Activated CD4-positive, alpha-beta T cell treated with anti-CD3 and anti-CD28 coated beads for 36 hours (primary cell): ENCODE measurements around the gene COX5A. TPM values are rescaled to one million over a fixed set of nuclear protein-coding genes. Genes with fewer than 3 reads are reported as not detected.
"Not testable (repeated sequence)": the region's sequence is repeated elsewhere in the genome, so short reads cannot be mapped to it uniquely, and the experiment has no call there.

Source experiments
- ATAC-seq: fragments of 200-7000 bp; cut with Tn5 transposase; one replicate; pipeline ENCODE4 v1.10.0; 2021; ENCODE audit warnings: mild to moderate bottlenecking, moderate library complexity
- CTCF ChIA-PET: fragments of 350-600 bp; sonication (Branson Sonifier 250); formaldehyde crosslinking; loops from one replicate; lab custom pipeline; 2021; ENCODE audit warnings: antibody characterized with exemption; lab: Charles Lee
- POLR2A ChIA-PET: fragments of 350-600 bp; sonication (Branson Sonifier 250); formaldehyde crosslinking; loops from one replicate; lab custom pipeline; 2021; ENCODE audit warnings: antibody characterized with exemption, inconsistent platforms; lab: Charles Lee
- DNase-seq: peaks from one replicate; pipeline ENCODE4 v3.0.0-alpha.2; 2020
- H3K27ac Mint-ChIP-seq: one replicate; pipeline ENCODE4 v1.8.0; 2021; ENCODE audit warnings: mixed read lengths
- H3K27me3 Mint-ChIP-seq: one replicate; pipeline ENCODE4 v1.8.0; 2021; ENCODE audit warnings: mixed read lengths
- H3K36me3 Mint-ChIP-seq: one replicate; pipeline ENCODE4 v1.8.0; 2021; ENCODE audit warnings: low read depth, mixed read lengths
- H3K4me1 Mint-ChIP-seq: one replicate; pipeline ENCODE4 v1.8.0; 2021; ENCODE audit warnings: mixed read lengths
- H3K4me3 Mint-ChIP-seq: one replicate; pipeline ENCODE4 v1.8.0; 2021; ENCODE audit warnings: mild to moderate bottlenecking, moderate library complexity, mixed read lengths
- H3K9me3 Mint-ChIP-seq: one replicate; pipeline ENCODE4 v1.8.0; 2021; ENCODE audit warnings: low read depth, mixed read lengths
- intact Hi-C, 2 experiments: fragments of 100-400 bp; cut with DNase I in 1 of 2; cut with micrococcal nuclease in 1 of 2; formaldehyde crosslinking; loops; one replicate each; pipeline versions ENCODE4 v1.14.2 to v1.15.1; 2022 to 2024; cut with DNase I, micrococcal nuclease
- total RNA-seq, 2 experiments: library from RNA; stranded (reverse); gene quantifications; one replicate each; pipeline ENCODE4 v1.2.3, GENCODE V29; 2021

Gene COX5A
- total RNA-seq, 2 experiments from 2014 or later = 313 to 319 TPM

GRCh38 chr15:74955796-74956647 is 18.1 kb upstream of the COX5A start:
- ChIA-PET POLR2A (interaction anchor here (0.8 to 0.9 kb wide), 2 partner anchors 18 to 136 kb away, joined by 3 read pairs; partner anchors contain the start of gene COX5A), CTCF (interaction anchor here (0.7 to 1.5 kb wide), 8 partner anchors 15 to 321 kb away, joined by 3 to 8 read pairs (median 3); partner anchors contain the start of gene SCAMP5)
- intact Hi-C loops = loop anchor here (1.0 to 10.0 kb wide), 13 partner anchors 18 to 496 kb away; partner anchors contain the start of genes SCAMP5 (in 2 of the 2), COX5A (in 1 of the 2), CSK (in 1 of the 2) and PPCDC (in 1 of the 2)
- no peak overlapping the region for H3K27ac Mint-ChIP-seq
- DNase-seq (peak; percentile 86), ATAC-seq (peak; percentile 49)
- H3K4me3 Mint-ChIP-seq = peak overlapping the region; percentile 63
- peaks cover 25% of the 10 kb centered on the region for H3K27me3 Mint-ChIP-seq
- H3K9me3 Mint-ChIP-seq = no peaks in the 10 kb centered on the region
- H3K4me1 Mint-ChIP-seq = peaks cover 40% of the 10 kb centered on the region
- no peaks in the 10 kb centered on the region for H3K36me3 Mint-ChIP-seq

DNA sequence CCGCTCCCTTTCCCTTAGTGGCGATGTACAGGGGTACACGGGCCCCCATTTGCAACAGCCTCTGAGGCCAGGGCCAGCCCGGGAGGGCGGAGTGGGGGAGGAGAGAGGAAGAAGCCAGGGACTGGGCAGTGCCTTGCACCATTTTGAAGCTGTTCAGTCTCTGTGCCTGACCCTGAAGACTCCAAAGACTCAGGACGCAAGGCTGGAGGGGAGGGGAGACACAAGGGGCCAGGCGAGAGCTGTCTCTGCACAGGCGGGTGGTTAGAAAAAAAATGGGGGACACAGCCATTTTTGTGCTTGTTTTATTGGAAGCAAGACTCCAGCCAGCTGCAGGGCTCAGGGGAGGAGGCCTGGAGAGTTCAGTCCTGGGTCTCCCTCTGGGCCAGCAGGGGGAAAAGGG is 17.1 kb upstream of the COX5A start:
- Mint-ChIP-seq H3K9me3 (no peaks in the 10 kb centered on the region), H3K36me3 (no peaks in the 10 kb centered on the region), H3K27ac (no peak overlapping the region), H3K4me1 (peaks cover 33% of the 10 kb centered on the region), H3K27me3 (peaks cover 23% of the 10 kb centered on the region), H3K4me3 (peak overlapping the region; percentile 63)
- DNase-seq = peak; percentile 11
- ChIA-PET CTCF (interaction anchor here (0.5 to 2.1 kb wide), 10 partner anchors 10 to 320 kb away, joined by 3 to 11 read pairs (median 3); no protein-coding TSS in a partner anchor), POLR2A (interaction anchor here (0.8 kb wide), 1 partner anchor 137 kb away, joined by 3 read pairs; no protein-coding TSS in a partner anchor)
- no peak for ATAC-seq
- intact Hi-C loops = loop anchor here (5.0 to 10.0 kb wide), 3 partner anchors 173 to 497 kb away; partner anchors contain the start of genes CSK (in 1 of the 2) and SIN3A (in 1 of the 2)

GRCh38 chr15:74954515-74954914 is 16.6 kb upstream of the COX5A start:
- DNase-seq (peak; percentile 33), ATAC-seq (no peak)
- Mint-ChIP-seq H3K4me3 (peak overlapping the region; percentile 63), H3K9me3 (no peaks in the 10 kb centered on the region), H3K36me3 (no peaks in the 10 kb centered on the region), H3K27me3 (peaks cover 21% of the 10 kb centered on the region), H3K4me1 (peaks cover 31% of the 10 kb centered on the region), H3K27ac (no peak overlapping the region)
- CTCF ChIA-PET = interaction anchor here (0.5 to 2.1 kb wide), 6 partner anchors 42 to 320 kb away, joined by 3 to 11 read pairs (median 4); no protein-coding TSS in a partner anchor
- POLR2A ChIA-PET = interaction anchor here (0.7 kb wide), 1 partner anchor 33 kb away, joined by 3 read pairs; no protein-coding TSS in a partner anchor
- intact Hi-C loops = loop anchor here (5.0 to 10.0 kb wide), 2 partner anchors 320 to 582 kb away; no protein-coding TSS in a partner anchor

DNA sequence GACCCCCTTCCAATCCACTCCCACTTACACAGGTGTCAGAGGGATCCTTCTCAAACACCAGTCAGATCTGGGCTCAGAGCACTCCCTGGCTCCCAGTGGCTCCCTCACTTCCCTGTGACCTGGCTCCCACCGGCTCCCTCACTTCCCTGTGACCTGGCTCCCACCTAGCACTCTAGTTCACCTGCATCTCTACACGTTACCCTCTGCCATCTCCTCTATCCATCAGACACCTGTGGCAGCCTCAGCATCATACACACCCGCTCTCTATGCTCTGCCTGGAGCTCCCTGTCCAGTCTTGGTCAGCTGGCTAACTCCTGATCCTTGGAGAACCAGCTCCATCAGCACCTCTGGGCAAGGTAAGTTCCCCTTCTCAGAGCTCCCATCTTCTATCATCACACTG is 13.1 kb upstream of the COX5A start:
- no peak for ATAC-seq
- no peaks in the 10 kb centered on the region for H3K27me3 Mint-ChIP-seq
- POLR2A ChIA-PET = no interaction called here
- H3K36me3 Mint-ChIP-seq = no peaks in the 10 kb centered on the region
- CTCF ChIA-PET = interaction anchor here (0.5 to 4.0 kb wide), 27 partner anchors 9 to 538 kb away, joined by 3 to 40 read pairs (median 4); partner anchors contain the start of genes COX5A, FAM219B and SCAMP5
- no peak overlapping the region for H3K4me3 Mint-ChIP-seq
- H3K9me3 Mint-ChIP-seq = no peaks in the 10 kb centered on the region
- no peak overlapping the region for H3K27ac Mint-ChIP-seq
- H3K4me1 Mint-ChIP-seq = peaks cover 11% of the 10 kb centered on the region
- intact Hi-C loops = loop anchor here (5.0 to 10.0 kb wide), 2 partner anchors 316 to 579 kb away; no protein-coding TSS in a partner anchor
- DNase-seq = no peak

GRCh38 chr15:74950078-74950908 is 12.4 kb upstream of the COX5A start:
- DNase-seq (peak; percentile 87), ATAC-seq (peak; percentile 87)
- Mint-ChIP-seq H3K4me3 (no peak overlapping the region), H3K36me3 (no peaks in the 10 kb centered on the region), H3K27ac (no peak overlapping the region), H3K27me3 (no peaks in the 10 kb centered on the region), H3K4me1 (peaks cover 7% of the 10 kb centered on the region), H3K9me3 (no peaks in the 10 kb centered on the region)
- ChIA-PET POLR2A (no interaction called here), CTCF (interaction anchor here (0.5 to 4.0 kb wide), 30 partner anchors 9 to 537 kb away, joined by 3 to 40 read pairs (median 4); partner anchors contain the start of genes COX5A, FAM219B and SCAMP5)
- intact Hi-C loops = loop anchor here (1.0 to 10.0 kb wide), 5 partner anchors 49 to 578 kb away; no protein-coding TSS in a partner anchor

GRCh38 chr15:74937272-74937589 is 642 bp downstream of the COX5A start:
- H3K27me3 Mint-ChIP-seq = no peaks in the 10 kb centered on the region

DNA sequence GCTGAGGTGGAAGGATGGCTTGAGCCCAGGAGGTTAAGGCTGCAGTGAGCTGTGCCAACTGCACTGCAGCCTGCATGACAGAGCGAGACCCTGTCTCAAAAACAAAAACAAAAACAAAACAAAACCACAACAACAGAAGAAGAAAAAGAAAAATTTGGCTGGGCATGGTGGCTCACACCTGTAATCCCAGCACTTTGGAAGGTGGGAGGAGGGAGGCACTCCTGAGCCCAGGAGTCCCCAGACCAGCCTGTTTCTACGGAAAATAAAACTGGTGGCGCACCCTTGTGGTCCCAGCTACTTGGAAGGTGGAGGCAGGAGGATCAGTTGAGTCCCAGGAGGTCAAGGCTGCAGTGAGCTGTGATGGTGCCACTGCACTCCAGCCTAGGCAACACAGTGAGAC is 2.7 kb downstream of the COX5A start:
- not testable (repeated sequence) for H3K27me3 Mint-ChIP-seq, ATAC-seq, H3K9me3 Mint-ChIP-seq
- ChIA-PET POLR2A (interaction anchor here (0.6 to 0.7 kb wide), 2 partner anchors 26 to 510 kb away, joined by 3 to 5 read pairs; no protein-coding TSS in a partner anchor), CTCF (interaction anchor here (0.6 to 1.7 kb wide), 4 partner anchors 15 to 76 kb away, joined by 3 to 7 read pairs (median 4); no protein-coding TSS in a partner anchor)
- intact Hi-C loops = loop anchor here (5.0 to 10.0 kb wide), 4 partner anchors 60 to 702 kb away; partner anchors contain the start of genes CSK (in 1 of the 2) and SCAMP2 (in 1 of the 2)
- Mint-ChIP-seq H3K4me1 (peaks cover 33% of the 10 kb centered on the region), H3K4me3 (peak overlapping the region; percentile 58), H3K27ac (peak overlapping the region; percentile 78), H3K36me3 (peaks cover 16% of the 10 kb centered on the region)
- DNase-seq = peak; percentile 28

More at GRCh38 chr15:74937272-74937589, 642 bp downstream of the COX5A start:
- CTCF ChIA-PET = interaction anchor here (0.8 to 1.2 kb wide), 2 partner anchors 13 to 36 kb away, joined by 3 to 5 read pairs; no protein-coding TSS in a partner anchor
- POLR2A ChIA-PET = interaction anchor here (0.5 to 1.0 kb wide), 2 partner anchors 11 to 87 kb away, joined by 4 to 5 read pairs; no protein-coding TSS in a partner anchor
- peak overlapping the region; percentile 88 for H3K4me3 Mint-ChIP-seq
- H3K4me1 Mint-ChIP-seq = peaks cover 33% of the 10 kb centered on the region
- no peak for ATAC-seq
- H3K9me3 Mint-ChIP-seq = no peaks in the 10 kb centered on the region
- H3K36me3 Mint-ChIP-seq = peaks cover 12% of the 10 kb centered on the region
- DNase-seq = no peak
- peak overlapping the region; percentile 86 for H3K27ac Mint-ChIP-seq
- intact Hi-C loops = loop anchor here (1.0 to 10.0 kb wide), 5 partner anchors 31 to 700 kb away; partner anchors contain the start of genes CSK (in 1 of the 2), FAM219B (in 1 of the 2) and SCAMP2 (in 1 of the 2)

GRCh38 chr15:74933573-74933972 is 4.3 kb downstream of the COX5A start:
- Mint-ChIP-seq H3K4me3 (no peak overlapping the region), H3K27me3 (no peaks in the 10 kb centered on the region), H3K27ac (peak overlapping the region; percentile 42), H3K4me1 (peaks cover 33% of the 10 kb centered on the region), H3K36me3 (peaks cover 26% of the 10 kb centered on the region), H3K9me3 (no peaks in the 10 kb centered on the region)
- POLR2A ChIA-PET = interaction anchor here (0.6 to 0.8 kb wide), 2 partner anchors 9 to 19 kb away, joined by 3 to 4 read pairs; no protein-coding TSS in a partner anchor
- DNase-seq = no peak
- CTCF ChIA-PET = interaction anchor here (0.6 to 1.7 kb wide), 6 partner anchors 10 to 473 kb away, joined by 3 to 4 read pairs (median 4); partner anchors contain the start of gene CSK
- ATAC-seq = no peak
- intact Hi-C loops = loop anchor here in 1 of 2 experiments (10.0 kb wide), 1 partner anchor 59 kb away; the partner anchor contains the start of gene SCAMP2

DNA sequence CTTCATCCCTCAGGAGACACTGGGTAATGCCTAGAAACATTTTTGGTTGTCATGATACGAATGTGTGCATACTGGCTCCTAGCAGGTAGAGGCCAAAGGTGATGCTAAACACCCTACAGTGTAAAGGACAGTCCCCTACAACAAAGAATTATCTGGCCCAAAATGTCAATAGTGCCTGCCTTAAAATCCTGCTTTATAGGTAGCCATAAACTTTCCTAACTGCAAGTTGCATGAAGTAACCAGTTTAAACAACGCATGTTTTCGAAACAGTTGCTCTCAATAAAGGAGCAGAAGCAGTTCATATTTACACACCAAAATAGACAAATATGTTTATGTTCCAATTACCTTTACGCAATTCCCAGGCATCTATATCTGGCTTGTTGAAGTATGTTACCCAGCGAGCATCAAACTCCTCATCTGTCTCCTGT is 9.1 kb downstream of the COX5A start:
- Mint-ChIP-seq H3K36me3 (peaks cover 35% of the 10 kb centered on the region), H3K27ac (no peak overlapping the region), H3K4me3 (no peak overlapping the region), H3K4me1 (peaks cover 7% of the 10 kb centered on the region), H3K9me3 (no peaks in the 10 kb centered on the region), H3K27me3 (no peaks in the 10 kb centered on the region)
- POLR2A ChIA-PET = no interaction called here
- intact Hi-C loops = no loop called here
- DNase-seq (no peak), ATAC-seq (no peak)
- CTCF ChIA-PET = interaction anchor here (0.6 kb wide), 1 partner anchor 20 kb away, joined by 3 read pairs; no protein-coding TSS in a partner anchor

- DNase-seq (no peak), ATAC-seq (no peak)
- Mint-ChIP-seq H3K27ac (no peak overlapping the region), H3K27me3 (no peaks in the 10 kb centered on the region), H3K9me3 (no peaks in the 10 kb centered on the region), H3K4me3 (no peak overlapping the region), H3K36me3 (peaks cover 51% of the 10 kb centered on the region), H3K4me1 (peaks cover 5% of the 10 kb centered on the region)
- intact Hi-C loops = no loop called here
- CTCF ChIA-PET = interaction anchor here (1.4 kb wide), 1 partner anchor 23 kb away, joined by 7 read pairs; no protein-coding TSS in a partner anchor
- POLR2A ChIA-PET = interaction anchor here (1.4 kb wide), 1 partner anchor 9 kb away, joined by 3 read pairs; no protein-coding TSS in a partner anchor
Observed at GRCh38 chr15:74924525-74924924, 13.3 kb downstream of the COX5A start.
